RWPE2 (cell line): ENCODE measurements around the gene ELOF1.
"Not testable (repeated sequence)": the region's sequence is repeated elsewhere in the genome, so short reads cannot be mapped to it uniquely, and the experiment has no call there.

Source experiments
- ATAC-seq: fragments of 200-7000 bp; cut with Tn5 transposase; 3 replicates; pipeline ENCODE4 v1.9.1; 2021; ENCODE audit warnings: low read depth
- DNase-seq: peaks from one replicate; pipeline ENCODE4 v3.0.0-alpha.2; 2020; ENCODE audit warnings: low spot score
- H3K27ac ChIP-seq: fragments of 450-650 bp; 2 replicates; pipeline ENCODE4 v1.5.1; 2017; ENCODE audit warnings: mild to moderate bottlenecking; ENCODE audit not compliant: poor library complexity, severe bottlenecking
- H3K27me3 ChIP-seq: fragments of 250-450 bp; sonication (Bioruptor Pico); 2 replicates; pipeline ENCODE4 v1.5.1; 2021; ENCODE audit warnings: mild to moderate bottlenecking, moderate library complexity; ENCODE audit not compliant: insufficient read depth, poor library complexity, severe bottlenecking
- H3K36me3 ChIP-seq: fragments of 250-450 bp; sonication (Bioruptor Pico); 2 replicates; pipeline ENCODE4 v1.5.1; 2020; ENCODE audit warnings: low read depth, mild to moderate bottlenecking, moderate library complexity
- H3K4me1 ChIP-seq: fragments of 250-450 bp; sonication (Bioruptor Pico); 2 replicates; pipeline ENCODE4 v1.5.1; 2021; ENCODE audit warnings: mild to moderate bottlenecking, moderate library complexity; ENCODE audit not compliant: insufficient read depth, poor library complexity, severe bottlenecking
- H3K4me3 ChIP-seq: fragments of 250-450 bp; sonication (Bioruptor Pico); 2 replicates; pipeline ENCODE4 v1.5.1; 2021; ENCODE audit warnings: mild to moderate bottlenecking, moderate library complexity; ENCODE audit not compliant: severe bottlenecking
- H3K9me3 ChIP-seq: fragments of 250-450 bp; sonication (Bioruptor Pico); 2 replicates; pipeline ENCODE4 v1.5.1; 2021; ENCODE audit warnings: mild to moderate bottlenecking, moderate library complexity; ENCODE audit not compliant: severe bottlenecking
- TF ChIP-seq, protein P1 (sequence below): fragments of 450-650 bp; IDR thresholded peaks from one replicate; pipeline ENCODE4 v1.5.1; 2017; ENCODE audit warnings: mild to moderate bottlenecking, moderate library complexity; ENCODE audit not compliant: poor library complexity, severe bottlenecking

The ELOF1 gene

DNA sequence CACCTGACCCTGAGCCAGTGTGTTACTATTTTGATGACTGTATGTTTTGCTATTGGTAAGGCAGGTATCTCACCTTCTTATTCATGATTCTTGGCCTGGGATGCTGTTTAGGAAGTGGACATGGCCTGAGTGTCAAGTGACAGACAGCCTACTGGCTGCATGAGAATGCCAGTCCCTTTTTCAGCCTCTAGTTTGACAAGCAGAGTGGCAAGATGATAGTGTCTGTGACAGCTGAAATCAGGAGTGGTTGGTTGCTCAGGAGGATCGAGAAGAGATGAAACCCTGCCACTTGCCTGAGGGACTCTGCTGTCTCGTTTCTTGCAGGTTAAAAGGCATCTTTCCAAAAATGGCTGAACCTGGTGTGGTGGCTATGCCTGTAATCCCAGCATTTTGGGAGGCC is 7.1 kb upstream of the ELOF1 start:
- no peak for ATAC-seq
- no peak overlapping the region for H3K27ac ChIP-seq
- no peaks in the 10 kb centered on the region for H3K36me3 ChIP-seq
- TF ChIP-seq, protein P1, sequence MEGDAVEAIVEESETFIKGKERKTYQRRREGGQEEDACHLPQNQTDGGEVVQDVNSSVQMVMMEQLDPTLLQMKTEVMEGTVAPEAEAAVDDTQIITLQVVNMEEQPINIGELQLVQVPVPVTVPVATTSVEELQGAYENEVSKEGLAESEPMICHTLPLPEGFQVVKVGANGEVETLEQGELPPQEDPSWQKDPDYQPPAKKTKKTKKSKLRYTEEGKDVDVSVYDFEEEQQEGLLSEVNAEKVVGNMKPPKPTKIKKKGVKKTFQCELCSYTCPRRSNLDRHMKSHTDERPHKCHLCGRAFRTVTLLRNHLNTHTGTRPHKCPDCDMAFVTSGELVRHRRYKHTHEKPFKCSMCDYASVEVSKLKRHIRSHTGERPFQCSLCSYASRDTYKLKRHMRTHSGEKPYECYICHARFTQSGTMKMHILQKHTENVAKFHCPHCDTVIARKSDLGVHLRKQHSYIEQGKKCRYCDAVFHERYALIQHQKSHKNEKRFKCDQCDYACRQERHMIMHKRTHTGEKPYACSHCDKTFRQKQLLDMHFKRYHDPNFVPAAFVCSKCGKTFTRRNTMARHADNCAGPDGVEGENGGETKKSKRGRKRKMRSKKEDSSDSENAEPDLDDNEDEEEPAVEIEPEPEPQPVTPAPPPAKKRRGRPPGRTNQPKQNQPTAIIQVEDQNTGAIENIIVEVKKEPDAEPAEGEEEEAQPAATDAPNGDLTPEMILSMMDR = no peak
- no peaks in the 10 kb centered on the region for H3K9me3 ChIP-seq
- H3K4me3 ChIP-seq = no peak overlapping the region
- no peaks in the 10 kb centered on the region for H3K4me1 ChIP-seq
- no peaks in the 10 kb centered on the region for H3K27me3 ChIP-seq
- DNase-seq = no peak

DNA sequence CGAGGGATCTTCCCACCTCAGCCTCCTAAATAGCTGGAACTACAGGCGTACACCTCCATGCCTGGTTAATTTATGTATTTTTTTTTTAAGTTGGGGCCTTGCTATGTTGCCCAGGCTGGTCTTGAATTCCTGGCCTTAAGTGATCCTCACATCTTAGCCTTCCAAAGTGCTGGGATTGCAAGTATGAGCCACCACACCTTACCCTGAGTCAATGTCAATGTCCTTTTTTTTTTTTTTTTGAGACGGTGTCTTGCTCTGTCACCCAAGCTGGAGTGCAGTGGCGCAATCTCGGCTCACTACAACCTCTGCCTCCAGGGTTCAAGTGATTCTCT is 6.6 kb upstream of the ELOF1 start:
- H3K27me3 ChIP-seq, H3K4me3 ChIP-seq, H3K9me3 ChIP-seq, H3K27ac ChIP-seq, H3K4me1 ChIP-seq, H3K36me3 ChIP-seq, DNase-seq, ATAC-seq: not testable (repeated sequence)

DNA sequence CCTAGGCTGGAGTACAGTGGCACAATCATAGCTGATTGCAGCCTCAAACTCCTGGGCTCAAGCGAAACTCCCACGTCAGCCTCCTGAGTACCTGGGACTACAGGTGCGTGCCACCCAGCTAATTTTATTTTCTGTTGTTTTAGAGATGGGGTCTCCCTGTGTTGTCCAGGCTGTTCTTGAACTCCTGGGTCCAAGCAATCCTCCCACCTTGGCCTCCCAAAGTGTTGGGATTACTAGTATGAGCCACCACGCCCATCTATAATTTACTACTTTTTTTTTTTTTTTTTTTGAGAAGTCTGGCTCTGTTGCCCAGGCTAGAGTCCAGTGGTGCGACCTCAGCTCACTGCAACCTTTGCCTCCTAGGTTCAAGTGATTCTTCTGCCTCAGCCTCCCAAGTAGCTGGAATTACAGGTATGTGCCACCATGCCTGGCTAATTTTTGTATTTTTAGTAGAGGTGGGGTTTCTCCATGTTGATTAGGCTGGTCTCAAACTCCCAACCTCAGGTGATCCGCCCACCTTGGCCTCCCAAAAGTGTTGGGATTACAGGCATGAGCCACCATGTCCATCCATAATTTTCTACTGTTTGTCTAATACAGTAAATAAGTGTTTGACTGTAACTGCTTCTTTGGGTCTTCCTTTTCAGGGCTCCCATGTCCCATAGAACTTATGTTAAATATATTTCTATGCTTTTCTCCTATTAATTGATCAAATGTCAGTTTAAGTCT is 5.2 kb upstream of the ELOF1 start:
- ATAC-seq, H3K36me3 ChIP-seq, H3K27ac ChIP-seq, H3K27me3 ChIP-seq, H3K4me1 ChIP-seq, H3K9me3 ChIP-seq, H3K4me3 ChIP-seq, DNase-seq: not testable (repeated sequence)

DNA sequence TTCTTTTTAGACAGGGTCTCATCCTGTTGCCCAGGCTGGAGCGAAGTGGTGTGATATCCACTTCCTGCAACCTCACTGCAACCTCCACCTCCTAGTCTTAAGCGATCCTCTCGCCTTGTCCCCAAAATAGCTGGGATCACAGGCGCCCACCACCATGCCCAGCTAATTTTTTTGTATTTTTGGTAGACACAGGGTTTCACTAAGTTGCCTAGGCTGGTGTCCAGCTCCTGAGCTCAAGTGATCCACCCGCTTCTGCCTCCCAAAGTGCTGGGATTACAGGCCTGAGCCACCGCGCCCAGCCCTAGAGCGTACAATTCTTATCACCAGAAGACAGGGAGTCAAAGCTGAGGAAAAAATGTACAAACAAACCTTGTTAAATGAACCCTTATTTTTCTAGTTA is 4.5 kb upstream of the ELOF1 start:
- no peak for ATAC-seq
- Histone ChIP-seq H3K36me3 (no peaks in the 10 kb centered on the region), H3K9me3 (no peaks in the 10 kb centered on the region), H3K27ac (no peak overlapping the region), H3K4me1 (peaks cover 4% of the 10 kb centered on the region), H3K27me3 (no peaks in the 10 kb centered on the region), H3K4me3 (no peak overlapping the region)
- TF ChIP-seq, protein P1 = no peak
- no peak for DNase-seq

DNA sequence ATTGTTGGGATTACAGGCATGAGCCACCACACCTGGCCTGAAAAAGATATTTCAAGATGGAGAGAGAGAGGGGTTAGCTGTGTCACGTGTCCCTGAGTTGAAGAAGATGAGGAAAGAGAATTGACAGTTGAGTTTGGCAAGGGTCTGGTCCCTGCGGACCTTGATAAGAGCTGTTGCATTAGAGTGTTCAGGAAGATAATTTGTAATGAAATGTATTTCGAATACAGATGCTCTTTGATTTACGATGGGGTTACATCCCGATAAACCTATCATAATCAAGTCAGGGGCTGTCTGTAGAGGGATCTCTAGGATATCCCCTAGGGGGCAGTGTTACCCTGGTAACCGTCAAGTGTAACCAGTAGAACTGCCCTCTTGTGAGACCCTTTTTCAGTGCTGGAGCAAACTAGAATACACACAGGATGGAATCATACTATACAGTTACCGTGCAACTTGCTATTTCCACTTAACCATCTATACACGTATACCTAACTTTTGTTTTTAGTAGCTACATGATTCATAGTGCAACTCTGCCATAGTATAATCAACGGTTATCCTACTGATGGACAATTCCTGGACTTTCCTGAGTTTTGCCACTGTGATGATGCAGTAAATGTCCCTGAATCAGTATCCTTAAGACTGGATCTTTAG is 1.5 kb upstream of the ELOF1 start:
- no peak overlapping the region for H3K27ac ChIP-seq
- TF ChIP-seq, protein P1 = peak; percentile 78
- peak; percentile 30; the same call in 1 of the 3 replicates for ATAC-seq
- DNase-seq = no peak
- peaks cover 4% of the 10 kb centered on the region for H3K4me1 ChIP-seq
- peak overlapping the region; percentile 59 for H3K4me3 ChIP-seq
- no peaks in the 10 kb centered on the region for H3K27me3 ChIP-seq
- no peaks in the 10 kb centered on the region for H3K9me3 ChIP-seq
- no peaks in the 10 kb centered on the region; the same call in 1 of the 2 replicates for H3K36me3 ChIP-seq
